Measurements from ENCODE around the gene NYNRIN.
A peak's percentile ranks its signal among the peaks of the same experiment; 100 is the strongest.

Gene NYNRIN

GRCh38 chr14:24461336-24461735 is 62.5 kb downstream of the NYNRIN start:
- DNase-seq, result no peak

GRCh38 chr14:24463017-24463883 is 64.4 kb downstream of the NYNRIN start:
- DNase-seq, result peak; percentile 44

- no peak for DNase-seq
Measured at GRCh38 chr14:24463884-24464785, 65.3 kb downstream of the NYNRIN start.

- DNase-seq, result no peak
Measured at GRCh38 chr14:24465368-24465767, 66.6 kb downstream of the NYNRIN start.

GRCh38 chr14:24465805-24466204 is 67.0 kb downstream of the NYNRIN start:
- no peak for DNase-seq
